ENCODE measurements around the gene VWF. TPM values are rescaled to one million over a fixed set of nuclear protein-coding genes. Genes with fewer than 3 reads are reported as not detected.

VWF gene
- total RNA-seq, 1 donor from 2014 or later: 238 TPM

- DNase-seq (no peak), ATAC-seq (ENCODE audit: poor library complexity) (no peak)
- intact Hi-C loops (cut with DNase I): no loop called here
Measured at GRCh38 chr12:5915511-5915910, 209.0 kb downstream of the VWF start.

- intact Hi-C loops (cut with DNase I): no loop called here
- ATAC-seq (ENCODE audit: poor library complexity): no peak
- DNase-seq: no peak
Measured at GRCh38 chr12:5914387-5915149, 209.9 kb downstream of the VWF start.

GRCh38 chr12:5913387-5913786 lies 211.1 kb downstream of the VWF start:
- intact Hi-C loops (cut with DNase I): no loop called here
- no peak for DNase-seq

GRCh38 chr12:5912437-5913334 lies 211.8 kb downstream of the VWF start:
- DNase-seq (no peak), ATAC-seq (ENCODE audit: poor library complexity) (no peak)
- intact Hi-C loops (cut with DNase I): no loop called here

More at GRCh38 chr12:5913387-5913786, 211.1 kb downstream of the VWF start:
- no peak for ATAC-seq (ENCODE audit: poor library complexity)

- intact Hi-C loops (cut with DNase I): no loop called here
- DNase-seq (no peak), ATAC-seq (ENCODE audit: poor library complexity) (no peak)
Measured at GRCh38 chr12:5912011-5912410, 212.5 kb downstream of the VWF start.

- ATAC-seq (ENCODE audit: poor library complexity) (no peak), DNase-seq (no peak)
Measured at GRCh38 chr12:5910790-5911548, 213.5 kb downstream of the VWF start.

GRCh38 chr12:5909560-5909959 lies 214.9 kb downstream of the VWF start:
- ATAC-seq (ENCODE audit: poor library complexity) (no peak), DNase-seq (no peak)
- intact Hi-C loops (cut with DNase I): no loop called here

More at GRCh38 chr12:5910790-5911548, 213.5 kb downstream of the VWF start:
- intact Hi-C loops (cut with DNase I): no loop called here

GRCh38 chr12:5908251-5908650 lies 216.2 kb downstream of the VWF start:
- intact Hi-C loops (cut with DNase I): no loop called here
- ATAC-seq (ENCODE audit: poor library complexity): no peak
- no peak for DNase-seq

- no peak for DNase-seq
- no peak for ATAC-seq (ENCODE audit: poor library complexity)
- intact Hi-C loops (cut with DNase I): no loop called here
Measured at GRCh38 chr12:5907807-5908206, 216.7 kb downstream of the VWF start.

GRCh38 chr12:5905757-5906156 lies 218.7 kb downstream of the VWF start:
- intact Hi-C loops (cut with DNase I): no loop called here
- no peak for ATAC-seq (ENCODE audit: poor library complexity)
- DNase-seq: no peak

GRCh38 chr12:5904969-5905368 lies 219.5 kb downstream of the VWF start:
- DNase-seq (no peak), ATAC-seq (ENCODE audit: poor library complexity) (no peak)

GRCh38 chr12:5904441-5904840 lies 220.0 kb downstream of the VWF start:
- intact Hi-C loops (cut with DNase I): no loop called here
- ATAC-seq (ENCODE audit: poor library complexity) (no peak), DNase-seq (no peak)

More at GRCh38 chr12:5904969-5905368, 219.5 kb downstream of the VWF start:
- intact Hi-C loops (cut with DNase I): no loop called here

- intact Hi-C loops (cut with DNase I): no loop called here
- no peak for DNase-seq
- no peak for ATAC-seq (ENCODE audit: poor library complexity)
Measured at GRCh38 chr12:5902736-5903135, 221.7 kb downstream of the VWF start.

- no peak for DNase-seq
- no peak for ATAC-seq (ENCODE audit: poor library complexity)
- intact Hi-C loops (cut with DNase I): no loop called here
Measured at GRCh38 chr12:5901416-5901815, 223.1 kb downstream of the VWF start.

GRCh38 chr12:5900533-5901205 lies 223.8 kb downstream of the VWF start:
- no peak for ATAC-seq (ENCODE audit: poor library complexity)
- intact Hi-C loops (cut with DNase I): no loop called here
- no peak for DNase-seq

- ATAC-seq (ENCODE audit: poor library complexity) (no peak), DNase-seq (no peak)
- intact Hi-C loops (cut with DNase I): no loop called here
Measured at GRCh38 chr12:5900076-5900475, 224.4 kb downstream of the VWF start.

GRCh38 chr12:5899675-5900074 lies 224.8 kb downstream of the VWF start:
- intact Hi-C loops (cut with DNase I): no loop called here
- ATAC-seq (ENCODE audit: poor library complexity): no peak
- DNase-seq: no peak

- ATAC-seq (ENCODE audit: poor library complexity): no peak
- intact Hi-C loops (cut with DNase I): no loop called here
- DNase-seq: no peak
Measured at GRCh38 chr12:5898874-5899273, 225.6 kb downstream of the VWF start.

Data from Right ventricle myocardium superior (tissue), 1 donor.